Activated B cell treated with CpG ODN at 0.5 μM for 24 hours (primary cell): Measurements from ENCODE around the gene ZNF341. TPM values are rescaled to one million over a fixed set of nuclear protein-coding genes. Genes with fewer than 3 reads are reported as not detected.

ENCODE experiments used
- ATAC-seq: fragments of 200-7000 bp; cut with Tn5 transposase; one replicate; pipeline ENCODE4 v1.10.0; 2021; ENCODE audit warnings: low read depth, mild to moderate bottlenecking, moderate library complexity
- CTCF ChIA-PET: fragments of 350-600 bp; sonication (Branson Sonifier 250); formaldehyde crosslinking; loops from one replicate; lab custom pipeline; 2021; ENCODE audit warnings: antibody characterized with exemption; lab: Charles Lee
- POLR2A ChIA-PET: fragments of 350-600 bp; sonication (Branson Sonifier 250); formaldehyde crosslinking; loops from one replicate; lab custom pipeline; 2021; ENCODE audit warnings: antibody characterized with exemption; lab: Charles Lee
- DNase-seq: peaks from one replicate; pipeline ENCODE4 v3.0.0; 2022
- H3K27ac Mint-ChIP-seq: one replicate; pipeline ENCODE4 v1.8.0; 2020; ENCODE audit warnings: mixed read lengths
- H3K27me3 Mint-ChIP-seq: one replicate; pipeline ENCODE4 v1.8.0; 2021; ENCODE audit warnings: mixed read lengths
- H3K36me3 Mint-ChIP-seq: one replicate; pipeline ENCODE4 v1.8.0; 2021; ENCODE audit warnings: low read depth, mixed read lengths
- H3K4me1 Mint-ChIP-seq: one replicate; pipeline ENCODE4 v1.8.0; 2021; ENCODE audit warnings: mixed read lengths
- H3K4me3 Mint-ChIP-seq: one replicate; pipeline ENCODE4 v1.8.0; 2020; ENCODE audit warnings: mild to moderate bottlenecking, mixed read lengths
- H3K9me3 Mint-ChIP-seq: one replicate; pipeline ENCODE4 v1.8.0; 2020; ENCODE audit warnings: mixed read lengths
- intact Hi-C: fragments of 100-400 bp; cut with micrococcal nuclease; formaldehyde crosslinking; loops from one replicate; pipeline ENCODE4 v1.15.1; 2024
- total RNA-seq: library from RNA; stranded (reverse); gene quantifications from 2 replicates; pipeline ENCODE4 v1.2.3, GENCODE V29; 2022
- TF ChIP-seq, protein P1 (sequence below): fragments of 200-600 bp; IDR thresholded peaks from one replicate; pipeline ENCODE4 v1.8.0; 2022; ENCODE audit warnings: antibody characterized with exemption, mild to moderate bottlenecking

The ZNF341 gene
- total RNA-seq, 1 donor from 2014 or later, result 10.1 TPM

DNA sequence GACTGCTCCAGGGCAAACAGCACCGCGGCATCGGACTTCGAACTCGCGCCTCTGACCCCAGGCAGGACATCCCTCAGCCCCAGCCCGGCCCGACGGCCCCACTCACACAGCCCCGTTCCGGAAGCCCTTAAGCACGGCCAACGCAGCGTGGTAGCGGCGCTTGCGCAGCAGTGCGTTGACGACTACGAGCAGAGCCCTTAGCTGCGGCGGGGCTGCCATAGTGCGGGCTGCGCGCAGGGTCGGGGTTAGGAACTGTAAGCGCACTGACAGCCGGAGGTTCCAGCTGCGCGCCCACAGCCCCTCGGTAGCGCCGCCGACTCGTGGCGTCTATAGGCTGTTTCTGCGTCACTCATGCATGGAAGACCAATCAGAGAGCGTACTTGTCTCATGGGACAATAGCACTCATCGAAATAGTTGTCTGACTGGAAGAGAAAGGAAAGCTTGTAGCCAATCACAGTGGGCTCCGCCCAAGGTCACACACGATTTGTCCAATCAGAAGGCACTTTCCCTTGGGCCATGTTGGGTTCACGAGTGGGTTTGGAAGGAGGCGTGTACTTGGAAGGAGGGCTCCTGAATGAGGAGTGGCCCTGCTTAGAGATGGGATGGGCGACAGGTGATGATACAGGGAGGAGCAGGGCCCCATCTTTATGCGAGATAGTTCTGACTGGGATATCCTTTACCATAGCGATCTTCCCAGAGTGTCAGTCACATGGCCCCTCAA, 11.6 kb upstream of the ZNF341 start, which contains the start of gene PXMP4:
TSS of gene PXMP4 (minus strand) at position 322 of the 721 bp plus-strand sequence. CDS start at position 219, 103 bp downstream.
- CTCF ChIA-PET, result no interaction called here

DNA sequence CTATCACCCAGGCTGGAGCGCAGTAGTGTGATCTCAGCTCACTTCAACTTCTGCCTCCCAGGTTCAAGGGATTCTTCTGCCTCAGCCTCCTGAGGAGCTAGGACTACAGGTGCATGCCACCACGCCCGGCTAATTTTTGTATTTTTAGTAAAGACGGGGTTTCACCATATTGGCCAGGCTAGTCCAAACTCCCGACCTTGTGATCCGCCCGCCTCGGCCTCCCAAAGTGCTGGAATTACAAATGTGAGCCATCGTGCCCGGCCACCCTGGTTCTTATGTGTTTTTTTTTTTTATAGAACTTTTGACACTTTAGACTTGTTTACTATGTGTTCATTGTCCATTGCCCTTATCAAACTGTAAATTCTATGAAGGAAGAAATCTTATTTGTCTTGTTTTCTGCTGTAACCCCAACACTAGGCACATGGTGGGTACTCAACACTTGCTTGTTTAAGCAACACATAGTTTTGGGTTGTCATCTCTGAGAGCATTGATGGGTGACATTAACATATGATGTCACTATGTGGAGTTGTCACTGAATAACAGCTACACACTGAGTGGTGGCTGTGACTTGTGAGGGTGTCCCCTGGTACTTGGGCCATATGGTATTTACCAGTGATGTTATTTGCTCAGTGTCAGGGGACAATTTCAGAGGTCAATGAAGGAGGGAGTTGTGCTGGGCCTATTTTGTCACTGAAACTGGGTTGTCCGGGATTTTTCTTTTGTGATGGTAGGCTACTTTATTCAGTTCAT, 10.2 kb upstream of the ZNF341 start:
- intact Hi-C loops, result no loop called here
- H3K4me3 Mint-ChIP-seq, result peak overlapping the region; percentile 93
- peaks cover 27% of the 10 kb centered on the region for H3K4me1 Mint-ChIP-seq
- no peak for DNase-seq
- no peak overlapping the region for H3K27ac Mint-ChIP-seq
- ChIA-PET CTCF (no interaction called here), POLR2A (interaction anchor here (0.7 to 1.4 kb wide), 3 partner anchors 13 to 219 kb away, joined by 3 to 6 read pairs (median 5); no protein-coding TSS in a partner anchor)
- H3K36me3 Mint-ChIP-seq, result peaks cover 1% of the 10 kb centered on the region
- no peak for ATAC-seq
- no peaks in the 10 kb centered on the region for H3K27me3 Mint-ChIP-seq
- TF ChIP-seq, protein P1, sequence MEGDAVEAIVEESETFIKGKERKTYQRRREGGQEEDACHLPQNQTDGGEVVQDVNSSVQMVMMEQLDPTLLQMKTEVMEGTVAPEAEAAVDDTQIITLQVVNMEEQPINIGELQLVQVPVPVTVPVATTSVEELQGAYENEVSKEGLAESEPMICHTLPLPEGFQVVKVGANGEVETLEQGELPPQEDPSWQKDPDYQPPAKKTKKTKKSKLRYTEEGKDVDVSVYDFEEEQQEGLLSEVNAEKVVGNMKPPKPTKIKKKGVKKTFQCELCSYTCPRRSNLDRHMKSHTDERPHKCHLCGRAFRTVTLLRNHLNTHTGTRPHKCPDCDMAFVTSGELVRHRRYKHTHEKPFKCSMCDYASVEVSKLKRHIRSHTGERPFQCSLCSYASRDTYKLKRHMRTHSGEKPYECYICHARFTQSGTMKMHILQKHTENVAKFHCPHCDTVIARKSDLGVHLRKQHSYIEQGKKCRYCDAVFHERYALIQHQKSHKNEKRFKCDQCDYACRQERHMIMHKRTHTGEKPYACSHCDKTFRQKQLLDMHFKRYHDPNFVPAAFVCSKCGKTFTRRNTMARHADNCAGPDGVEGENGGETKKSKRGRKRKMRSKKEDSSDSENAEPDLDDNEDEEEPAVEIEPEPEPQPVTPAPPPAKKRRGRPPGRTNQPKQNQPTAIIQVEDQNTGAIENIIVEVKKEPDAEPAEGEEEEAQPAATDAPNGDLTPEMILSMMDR, result no peak
- peaks cover 2% of the 10 kb centered on the region for H3K9me3 Mint-ChIP-seq

More for the DNA sequence above, 11.6 kb upstream of the ZNF341 start, which contains the start of gene PXMP4:
- POLR2A ChIA-PET, result interaction anchor here (0.6 to 1.9 kb wide), 15 partner anchors 12 to 392 kb away, joined by 3 to 31 read pairs (median 5); partner anchors contain the start of genes ACTL10, CHMP4B, EIF2S2 and RALY
- Mint-ChIP-seq H3K9me3 (peaks cover 2% of the 10 kb centered on the region), H3K27me3 (no peaks in the 10 kb centered on the region), H3K36me3 (peaks cover 5% of the 10 kb centered on the region), H3K4me3 (peak within 1 kb of the TSS; percentile 93), H3K27ac (peak within 1 kb of the TSS; percentile 91), H3K4me1 (peaks cover 27% of the 10 kb centered on the region)
- DNase-seq, result peak; percentile 67
- TF ChIP-seq, protein P1, result no peak
- intact Hi-C loops, result loop anchor here (1.0 kb wide), 3 partner anchors 11 to 91 kb away; partner anchors contain the start of genes CHMP4B, E2F1 and ZNF341
- ATAC-seq, result peak; percentile 97

DNA sequence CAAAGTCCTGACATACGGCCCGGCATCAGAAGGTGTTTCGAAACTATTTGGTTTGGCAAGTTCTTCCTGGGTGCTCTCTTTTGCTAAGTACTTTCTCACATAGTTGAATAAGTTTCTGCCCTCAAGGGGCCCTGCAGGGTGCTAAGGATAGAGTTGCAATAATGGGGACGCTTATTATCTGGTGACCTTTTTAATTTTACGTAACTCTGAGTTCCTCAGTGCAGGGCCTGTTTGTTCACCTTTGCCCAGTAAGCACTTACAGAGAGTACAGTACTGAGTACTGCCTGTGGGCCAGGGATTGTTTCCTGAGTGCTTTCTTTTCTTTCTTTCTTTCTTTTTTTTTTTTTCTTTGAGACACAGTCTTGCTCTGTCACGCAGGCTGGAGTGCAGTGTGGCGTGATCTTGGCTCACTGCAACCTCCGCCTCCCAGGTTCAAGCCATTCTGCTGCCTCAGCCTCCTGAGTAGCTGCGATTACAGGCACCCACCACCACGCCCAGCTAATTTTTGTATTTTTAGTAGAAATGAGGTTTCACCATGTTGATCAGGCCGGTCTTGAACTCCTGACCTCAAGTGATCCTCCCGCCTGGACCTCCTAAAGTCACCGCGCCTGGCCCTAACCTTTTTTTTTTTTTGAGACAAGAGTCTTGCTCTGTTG, 7.2 kb upstream of the ZNF341 start:
- intact Hi-C loops, result no loop called here

DNA sequence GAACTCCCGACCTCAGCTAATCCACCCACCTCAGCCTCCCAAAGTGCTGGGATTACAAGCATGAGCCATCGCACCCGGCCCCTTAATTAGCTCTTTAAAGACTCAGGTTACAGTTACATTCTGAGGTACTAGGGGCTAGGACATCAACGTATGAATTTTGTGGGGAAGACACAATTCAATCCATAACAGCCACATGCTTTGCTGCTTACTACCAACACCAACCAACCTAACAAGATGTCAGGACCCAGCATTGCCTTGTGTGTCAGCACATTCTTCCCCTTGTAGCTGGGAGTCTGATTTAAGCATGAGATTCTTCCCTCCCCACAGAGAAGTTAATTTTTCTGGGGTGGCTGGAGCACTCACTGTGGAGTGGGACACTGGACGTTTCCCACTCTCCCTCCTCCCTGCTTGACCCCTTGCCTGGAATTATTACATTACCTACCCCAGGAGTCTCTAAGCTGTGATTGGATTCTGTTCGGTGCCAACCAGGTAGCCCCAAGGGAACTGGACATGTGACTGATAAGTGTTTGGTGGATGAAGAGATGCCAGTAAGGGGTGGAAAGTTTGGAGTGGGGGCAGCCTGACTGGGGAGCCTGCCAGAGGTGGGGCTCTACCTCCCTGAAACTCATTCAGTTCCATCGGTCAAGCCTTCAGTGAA, 6.1 kb upstream of the ZNF341 start:
- TF ChIP-seq, protein P1, result no peak
- DNase-seq (no peak), ATAC-seq (no peak)
- Mint-ChIP-seq H3K4me3 (no peak overlapping the region), H3K27me3 (no peaks in the 10 kb centered on the region), H3K4me1 (peaks cover 7% of the 10 kb centered on the region), H3K27ac (no peak overlapping the region), H3K9me3 (no peaks in the 10 kb centered on the region), H3K36me3 (no peaks in the 10 kb centered on the region)
- CTCF ChIA-PET, result interaction anchor here (1.2 kb wide), 1 partner anchor 59 kb away, joined by 3 read pairs; the partner anchor contains the start of gene ACTL10
- POLR2A ChIA-PET, result interaction anchor here (1.2 kb wide), 1 partner anchor 41 kb away, joined by 3 read pairs; no protein-coding TSS in a partner anchor
- intact Hi-C loops, result no loop called here

More for the DNA sequence above, 7.2 kb upstream of the ZNF341 start:
- Mint-ChIP-seq H3K27ac (no peak overlapping the region), H3K36me3 (peaks cover 1% of the 10 kb centered on the region), H3K9me3 (peaks cover 2% of the 10 kb centered on the region), H3K4me3 (no peak overlapping the region), H3K4me1 (peaks cover 16% of the 10 kb centered on the region), H3K27me3 (no peaks in the 10 kb centered on the region)
- TF ChIP-seq, protein P1, result no peak
- POLR2A ChIA-PET, result no interaction called here
- ATAC-seq, result no peak
- no peak for DNase-seq
- CTCF ChIA-PET, result no interaction called here
